ENCODE results near the gene LRRC47.

Gene LRRC47

DNA sequence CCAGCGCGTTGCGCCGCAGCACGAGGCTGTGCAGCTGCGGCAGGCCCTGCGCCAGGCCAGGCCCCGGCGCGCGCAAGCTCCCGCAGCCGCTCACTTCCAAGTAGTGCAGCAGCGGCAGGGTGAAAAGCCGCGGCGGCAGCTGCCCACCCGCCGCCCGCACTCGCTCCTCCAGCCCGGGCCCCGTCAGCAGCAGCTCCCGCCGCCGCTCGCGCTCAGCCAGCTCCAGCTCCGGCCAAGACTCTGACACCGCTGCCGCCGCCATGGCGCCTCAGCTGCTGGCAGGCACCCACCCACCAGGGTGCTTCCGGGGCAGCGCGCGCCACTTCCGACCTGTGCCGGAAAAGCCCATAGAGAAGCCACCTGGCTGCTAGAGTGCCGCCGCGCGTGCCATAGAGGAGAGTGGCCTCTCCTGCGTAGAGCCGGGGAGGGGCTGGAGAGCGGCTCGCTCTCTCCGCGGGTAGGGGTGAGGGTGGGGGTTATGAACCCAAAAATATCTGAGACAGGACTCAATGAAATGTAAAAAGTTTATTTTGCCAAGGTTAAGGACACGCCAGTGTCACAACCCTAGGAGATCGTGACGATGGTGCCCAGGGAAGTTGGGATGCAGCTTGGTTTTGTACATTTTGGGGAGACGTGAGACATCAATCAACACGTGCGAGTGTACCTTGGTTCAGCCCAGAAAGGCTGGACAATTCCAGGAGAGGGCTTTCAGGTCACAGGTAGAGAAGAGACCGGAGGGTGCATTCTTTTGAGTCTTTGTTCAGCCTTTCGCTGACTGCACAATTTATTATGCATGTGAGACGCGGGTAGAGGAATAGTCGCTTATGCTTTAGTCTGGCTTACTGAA lies at the start of gene LRRC47:
TSS of gene LRRC47 (minus strand) at position 284 of the 847 bp plus-strand sequence. CDS start at position 262, 22 bp downstream.
- Mint-ChIP-seq H3K27ac (peak within 1 kb of the TSS; percentile 89), H3K36me3 (ENCODE audit: low read depth) (peaks cover 6% of the 10 kb centered on the region), H3K27me3 (ENCODE audit: low read depth) (no peaks in the 10 kb centered on the region), H3K4me1 (ENCODE audit: low read depth) (peaks cover 26% of the 10 kb centered on the region), H3K9me3 (no peaks in the 10 kb centered on the region), H3K4me3 (peak within 1 kb of the TSS; percentile 92)
- peak; percentile 94 for DNase-seq (ENCODE audit: low spot score)

- H3K36me3 Mint-ChIP-seq (ENCODE audit: low read depth), result peaks cover 54% of the 10 kb centered on the region
- H3K4me1 Mint-ChIP-seq (ENCODE audit: low read depth), result no peaks in the 10 kb centered on the region
- no peaks in the 10 kb centered on the region for H3K27me3 Mint-ChIP-seq (ENCODE audit: low read depth)
- no peaks in the 10 kb centered on the region for H3K9me3 Mint-ChIP-seq
- H3K4me3 Mint-ChIP-seq, result no peak overlapping the region
- H3K27ac Mint-ChIP-seq, result no peak overlapping the region
- DNase-seq (ENCODE audit: low spot score), result no peak
Measured at GRCh38 chr1:3842912-3843311, 46.6 kb upstream of the LRRC47 start.

DNA sequence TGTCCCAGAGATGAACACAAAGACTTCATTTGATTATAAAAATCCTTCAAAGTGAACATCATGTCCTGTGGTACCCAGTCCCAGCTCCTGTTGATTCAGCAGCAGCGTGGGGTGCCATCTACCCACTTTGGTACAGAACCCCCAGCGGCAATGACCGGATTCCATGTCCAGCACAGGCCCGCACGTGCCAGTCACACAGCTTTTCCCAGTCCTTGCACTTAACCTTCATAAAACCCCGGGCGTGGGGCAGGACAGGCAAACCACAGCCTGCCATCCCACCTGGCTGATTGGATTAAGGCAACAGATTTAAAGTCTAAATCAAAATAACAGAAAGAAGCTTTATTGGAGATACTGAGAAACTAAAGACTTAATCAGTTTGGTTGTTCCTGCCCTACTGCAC lies 45.2 kb upstream of the LRRC47 start:
- Mint-ChIP-seq H3K4me1 (ENCODE audit: low read depth) (no peaks in the 10 kb centered on the region), H3K4me3 (no peak overlapping the region), H3K9me3 (peaks cover 5% of the 10 kb centered on the region), H3K27ac (no peak overlapping the region), H3K27me3 (ENCODE audit: low read depth) (no peaks in the 10 kb centered on the region), H3K36me3 (ENCODE audit: low read depth) (peaks cover 65% of the 10 kb centered on the region)
- no peak for DNase-seq (ENCODE audit: low spot score)

GRCh38 chr1:3838788-3839187 lies 42.5 kb upstream of the LRRC47 start:
- Mint-ChIP-seq H3K9me3 (peaks cover 5% of the 10 kb centered on the region), H3K36me3 (ENCODE audit: low read depth) (peaks cover 66% of the 10 kb centered on the region), H3K4me1 (ENCODE audit: low read depth) (no peaks in the 10 kb centered on the region), H3K4me3 (no peak overlapping the region), H3K27me3 (ENCODE audit: low read depth) (no peaks in the 10 kb centered on the region), H3K27ac (no peak overlapping the region)
- DNase-seq (ENCODE audit: low spot score), result no peak

DNA sequence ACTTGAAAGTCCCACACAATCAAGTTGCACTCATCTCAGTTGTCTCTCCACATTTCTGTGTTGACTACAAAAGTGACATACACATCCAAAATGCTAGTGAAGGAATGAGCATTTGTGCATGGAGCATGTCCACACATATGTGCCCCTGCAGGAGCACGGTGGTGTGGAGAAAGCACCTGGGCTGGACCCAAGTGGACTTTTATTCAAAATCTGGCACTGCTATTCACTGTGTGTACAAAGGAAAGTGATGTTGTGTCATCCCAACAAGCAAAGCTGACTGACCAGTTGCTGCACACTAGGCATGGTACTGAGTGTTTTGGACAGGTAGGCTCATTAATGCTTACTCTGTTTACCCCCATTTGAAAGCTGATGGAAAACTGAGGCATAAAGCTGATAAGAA lies 41.4 kb upstream of the LRRC47 start:
- H3K27me3 Mint-ChIP-seq (ENCODE audit: low read depth), result no peaks in the 10 kb centered on the region
- no peak overlapping the region for H3K4me3 Mint-ChIP-seq
- H3K27ac Mint-ChIP-seq, result no peak overlapping the region
- H3K36me3 Mint-ChIP-seq (ENCODE audit: low read depth), result peaks cover 62% of the 10 kb centered on the region
- H3K9me3 Mint-ChIP-seq, result peaks cover 5% of the 10 kb centered on the region
- H3K4me1 Mint-ChIP-seq (ENCODE audit: low read depth), result no peaks in the 10 kb centered on the region
- DNase-seq (ENCODE audit: low spot score), result no peak

- H3K4me3 Mint-ChIP-seq, result no peak overlapping the region
- no peaks in the 10 kb centered on the region for H3K4me1 Mint-ChIP-seq (ENCODE audit: low read depth)
- no peak for DNase-seq (ENCODE audit: low spot score)
- no peak overlapping the region for H3K27ac Mint-ChIP-seq
- no peaks in the 10 kb centered on the region for H3K27me3 Mint-ChIP-seq (ENCODE audit: low read depth)
- H3K9me3 Mint-ChIP-seq, result peaks cover 5% of the 10 kb centered on the region
- peaks cover 57% of the 10 kb centered on the region for H3K36me3 Mint-ChIP-seq (ENCODE audit: low read depth)
Measured at GRCh38 chr1:3837200-3837599, 40.9 kb upstream of the LRRC47 start.

DNA sequence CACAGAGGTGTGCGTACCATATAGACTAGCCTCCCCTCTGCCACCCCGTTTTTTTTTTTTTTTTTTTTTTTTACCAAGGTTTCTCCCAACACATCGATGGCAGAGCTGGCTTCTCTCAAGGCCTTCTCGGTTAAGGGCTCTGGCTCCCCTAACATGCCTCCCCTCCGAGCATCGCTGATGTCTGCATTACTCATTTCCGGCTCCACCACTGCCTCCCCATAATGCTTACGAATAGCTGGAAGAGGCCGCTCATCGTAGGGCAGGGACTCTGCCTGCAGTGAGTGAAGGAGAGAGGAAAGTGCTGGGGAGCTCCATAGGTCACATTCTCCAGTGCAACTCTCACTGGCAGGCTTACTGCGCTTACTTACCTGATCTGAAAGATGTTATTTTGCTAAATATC lies 40.1 kb upstream of the LRRC47 start:
- H3K4me3 Mint-ChIP-seq, result no peak overlapping the region
- H3K9me3 Mint-ChIP-seq, result peaks cover 5% of the 10 kb centered on the region
- DNase-seq (ENCODE audit: low spot score), result no peak
- peaks cover 57% of the 10 kb centered on the region for H3K36me3 Mint-ChIP-seq (ENCODE audit: low read depth)
- no peaks in the 10 kb centered on the region for H3K27me3 Mint-ChIP-seq (ENCODE audit: low read depth)
- H3K4me1 Mint-ChIP-seq (ENCODE audit: low read depth), result no peaks in the 10 kb centered on the region
- no peak overlapping the region for H3K27ac Mint-ChIP-seq

DNA sequence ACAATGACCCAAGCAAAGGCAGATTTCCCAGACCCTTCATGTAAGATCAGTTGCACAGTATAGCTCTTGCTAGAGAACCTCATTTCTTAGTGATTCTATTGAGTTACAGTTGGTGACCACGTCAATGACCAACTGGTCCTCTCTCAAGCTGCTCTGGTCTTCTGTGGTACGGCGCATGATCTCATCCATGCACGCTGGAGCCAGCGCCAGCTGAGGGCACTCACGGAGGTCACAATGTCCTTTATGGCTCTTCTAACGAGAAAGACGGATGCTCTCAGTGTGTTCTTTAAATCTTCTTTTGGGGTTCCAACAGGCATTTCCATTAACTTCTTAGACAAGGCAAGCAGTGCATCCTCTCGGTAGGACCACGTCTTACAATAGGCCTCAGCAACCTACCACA lies 38.4 kb upstream of the LRRC47 start:
- H3K27me3 Mint-ChIP-seq (ENCODE audit: low read depth), result no peaks in the 10 kb centered on the region
- no peaks in the 10 kb centered on the region for H3K4me1 Mint-ChIP-seq (ENCODE audit: low read depth)
- no peak overlapping the region for H3K4me3 Mint-ChIP-seq
- H3K27ac Mint-ChIP-seq, result no peak overlapping the region
- no peak for DNase-seq (ENCODE audit: low spot score)
- peaks cover 53% of the 10 kb centered on the region for H3K36me3 Mint-ChIP-seq (ENCODE audit: low read depth)
- H3K9me3 Mint-ChIP-seq, result peaks cover 5% of the 10 kb centered on the region

DNA sequence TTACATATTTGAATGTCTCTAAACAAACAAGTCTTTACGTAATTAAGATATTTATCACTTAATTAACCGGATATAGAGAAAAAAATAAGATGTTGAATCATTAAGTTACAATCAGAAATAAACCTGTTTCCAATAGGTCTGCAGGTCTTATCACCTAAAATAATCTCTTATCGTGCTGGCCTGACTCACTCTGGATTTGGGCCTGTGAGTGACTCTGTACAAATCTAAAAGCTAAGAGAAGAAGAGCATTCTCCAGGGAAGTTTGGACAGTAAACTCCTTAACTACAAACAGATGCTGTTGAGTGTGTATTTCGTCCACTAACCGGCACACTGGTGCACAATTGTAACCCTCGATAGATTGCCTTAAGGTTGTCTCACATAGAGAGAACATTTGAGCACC lies 35.4 kb upstream of the LRRC47 start:
- Mint-ChIP-seq H3K27ac (no peak overlapping the region), H3K27me3 (ENCODE audit: low read depth) (no peaks in the 10 kb centered on the region), H3K4me3 (no peak overlapping the region), H3K36me3 (ENCODE audit: low read depth) (peaks cover 35% of the 10 kb centered on the region), H3K4me1 (ENCODE audit: low read depth) (no peaks in the 10 kb centered on the region), H3K9me3 (no peaks in the 10 kb centered on the region)
- no peak for DNase-seq (ENCODE audit: low spot score)

DNA sequence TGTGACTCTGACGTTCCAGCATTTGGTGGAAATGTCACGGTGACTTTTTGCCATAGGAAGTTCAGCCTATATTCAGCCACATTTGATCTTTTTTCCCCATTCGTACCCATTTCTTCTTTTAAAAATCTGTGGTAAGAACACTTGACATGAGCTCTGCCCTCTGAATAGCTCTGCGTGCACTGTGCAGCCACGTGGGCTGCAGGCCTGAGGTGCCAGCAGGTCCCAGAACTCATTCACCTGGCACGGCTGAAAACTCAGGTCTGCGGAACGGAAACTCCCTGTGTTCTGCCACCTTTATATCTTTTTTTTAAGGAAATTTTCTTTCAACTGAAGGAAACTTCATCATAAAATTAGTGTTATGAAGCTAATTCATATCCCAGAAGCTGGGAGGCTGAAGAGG lies 32.1 kb upstream of the LRRC47 start:
- no peaks in the 10 kb centered on the region for H3K9me3 Mint-ChIP-seq
- DNase-seq (ENCODE audit: low spot score), result no peak
- H3K27me3 Mint-ChIP-seq (ENCODE audit: low read depth), result no peaks in the 10 kb centered on the region
- no peak overlapping the region for H3K4me3 Mint-ChIP-seq
- no peak overlapping the region for H3K27ac Mint-ChIP-seq
- peaks cover 33% of the 10 kb centered on the region for H3K36me3 Mint-ChIP-seq (ENCODE audit: low read depth)
- H3K4me1 Mint-ChIP-seq (ENCODE audit: low read depth), result no peaks in the 10 kb centered on the region

GRCh38 chr1:3827813-3828307 lies 31.6 kb upstream of the LRRC47 start:
- no peak for DNase-seq (ENCODE audit: low spot score)
- H3K9me3 Mint-ChIP-seq, result no peaks in the 10 kb centered on the region
- no peak overlapping the region for H3K27ac Mint-ChIP-seq
- no peak overlapping the region for H3K4me3 Mint-ChIP-seq
- no peaks in the 10 kb centered on the region for H3K27me3 Mint-ChIP-seq (ENCODE audit: low read depth)
- no peaks in the 10 kb centered on the region for H3K4me1 Mint-ChIP-seq (ENCODE audit: low read depth)
- H3K36me3 Mint-ChIP-seq (ENCODE audit: low read depth), result peaks cover 30% of the 10 kb centered on the region

DNA sequence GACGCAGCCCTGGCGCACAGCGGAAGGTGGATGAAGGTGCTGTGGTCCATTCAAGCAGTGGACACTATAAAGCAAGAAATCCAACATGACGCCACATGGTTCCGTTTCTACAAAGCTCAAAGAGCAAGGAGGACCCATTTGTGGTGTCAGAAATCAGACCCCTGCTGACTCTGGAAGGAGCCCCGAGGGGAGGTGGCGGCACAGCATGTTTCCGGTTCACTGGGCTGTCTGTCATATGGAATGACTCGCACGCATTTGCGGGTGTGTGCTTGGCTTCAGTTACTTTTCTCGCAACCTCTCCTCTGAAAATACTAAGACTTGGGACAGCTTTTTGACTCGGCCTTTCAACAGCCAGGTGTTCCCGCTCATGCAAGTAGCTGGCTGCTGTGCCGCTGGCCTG lies 29.1 kb upstream of the LRRC47 start:
- H3K9me3 Mint-ChIP-seq, result no peaks in the 10 kb centered on the region
- DNase-seq (ENCODE audit: low spot score), result no peak
- H3K4me1 Mint-ChIP-seq (ENCODE audit: low read depth), result no peaks in the 10 kb centered on the region
- H3K27me3 Mint-ChIP-seq (ENCODE audit: low read depth), result no peaks in the 10 kb centered on the region
- no peak overlapping the region for H3K4me3 Mint-ChIP-seq
- peaks cover 25% of the 10 kb centered on the region for H3K36me3 Mint-ChIP-seq (ENCODE audit: low read depth)
- H3K27ac Mint-ChIP-seq, result no peak overlapping the region

DNA sequence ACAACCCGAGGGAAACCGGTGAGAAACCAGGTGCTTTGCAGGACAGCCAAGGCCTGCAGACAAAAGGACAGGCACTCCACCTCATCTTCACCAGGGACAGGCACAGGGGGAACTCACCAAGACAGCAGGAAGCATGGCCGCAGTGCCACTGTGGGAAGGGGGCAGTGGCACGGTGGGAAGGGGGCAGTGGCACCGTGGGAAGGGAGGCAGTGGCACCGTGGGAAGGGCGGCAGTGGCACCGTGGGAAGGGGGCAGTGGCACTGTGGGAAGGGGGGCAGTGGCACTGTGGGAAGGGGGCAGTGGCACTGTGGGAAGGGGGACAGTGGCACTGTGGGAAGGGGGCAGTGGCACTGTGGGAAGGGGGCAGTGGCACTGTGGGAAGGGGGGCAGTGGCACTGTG lies 28.4 kb upstream of the LRRC47 start:
- no peak for DNase-seq (ENCODE audit: low spot score)
- Mint-ChIP-seq H3K27me3 (ENCODE audit: low read depth) (no peaks in the 10 kb centered on the region), H3K9me3 (no peaks in the 10 kb centered on the region), H3K36me3 (ENCODE audit: low read depth) (peaks cover 25% of the 10 kb centered on the region), H3K4me3 (no peak overlapping the region), H3K4me1 (ENCODE audit: low read depth) (no peaks in the 10 kb centered on the region), H3K27ac (no peak overlapping the region)

DNA sequence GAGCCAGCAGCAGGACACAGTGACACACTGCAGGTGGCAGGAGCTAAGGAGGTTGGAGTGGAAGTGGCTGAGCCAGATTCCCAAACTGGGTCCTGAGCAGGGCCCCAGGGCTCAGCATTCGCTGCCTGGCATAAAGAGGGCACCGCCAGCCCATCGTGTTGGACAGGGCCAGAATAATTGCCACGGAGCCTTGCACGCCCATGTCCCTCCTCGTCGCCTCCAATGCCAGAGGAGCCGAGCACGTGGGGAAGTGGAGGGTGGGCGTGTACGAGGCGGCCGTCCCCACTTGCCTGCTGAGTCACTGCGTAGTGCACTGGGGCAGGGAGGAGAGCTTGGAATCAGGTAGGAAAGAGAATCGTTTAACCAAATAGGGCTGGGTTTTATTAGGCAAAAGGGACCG lies 26.1 kb upstream of the LRRC47 start:
- H3K27ac Mint-ChIP-seq, result no peak overlapping the region
- DNase-seq (ENCODE audit: low spot score), result no peak
- no peaks in the 10 kb centered on the region for H3K4me1 Mint-ChIP-seq (ENCODE audit: low read depth)
- peaks cover 14% of the 10 kb centered on the region for H3K36me3 Mint-ChIP-seq (ENCODE audit: low read depth)
- no peak overlapping the region for H3K4me3 Mint-ChIP-seq
- H3K27me3 Mint-ChIP-seq (ENCODE audit: low read depth), result no peaks in the 10 kb centered on the region
- no peaks in the 10 kb centered on the region for H3K9me3 Mint-ChIP-seq

- H3K4me1 Mint-ChIP-seq (ENCODE audit: low read depth), result no peaks in the 10 kb centered on the region
- peaks cover 14% of the 10 kb centered on the region for H3K36me3 Mint-ChIP-seq (ENCODE audit: low read depth)
- peak overlapping the region; percentile 19 for H3K27ac Mint-ChIP-seq
- H3K27me3 Mint-ChIP-seq (ENCODE audit: low read depth), result no peaks in the 10 kb centered on the region
- H3K9me3 Mint-ChIP-seq, result no peaks in the 10 kb centered on the region
- DNase-seq (ENCODE audit: low spot score), result no peak
- no peak overlapping the region for H3K4me3 Mint-ChIP-seq
Measured at GRCh38 chr1:3821908-3822307, 25.6 kb upstream of the LRRC47 start.

Measured in T-helper 2 cell treated with Interferon-gamma antibody and Interleukin-4, amounts not matched to agents 5 μg/mL and 100 μg/mL, for 36 hours (primary cell).